Spleen (tissue), 7 donors: ENCODE measurements around the gene RARA.
"Not testable (repeated sequence)": the region's sequence is repeated elsewhere in the genome, so short reads cannot be mapped to it uniquely, and the experiment has no call there.

Source experiments
- CTCF ChIP-seq, 11 experiments: fragments of 200-600 bp in 7 of 11; fragments of 450-650 bp in 4 of 11; sonication (generic) in 4 of 11; IDR thresholded peaks in 8 of 11; conservative IDR thresholded peaks in 3 of 11; 1 replicate in 7 of 11; 2 replicates in 4 of 11; pipeline versions ENCODE4 v1.4.0 to v1.8.0; 2016 to 2021; ENCODE audit warnings: antibody characterized with exemption in 11 of 11, inconsistent platforms in 4 of 11, mild to moderate bottlenecking in 1 of 11
- POLR2A ChIP-seq, 3 donors: fragments of 450-650 bp; IDR thresholded peaks; one replicate each; pipeline ENCODE4 v1.5.1; 2017; ENCODE audit warnings: antibody characterized with exemption in 3 of 3, mild to moderate bottlenecking in 1 of 3
- POLR2AphosphoS5 ChIP-seq, 3 donors: sonication (generic); formaldehyde crosslinking; IDR thresholded peaks; one replicate each; pipeline ENCODE4 v1.5.1; 2017; ENCODE audit warnings: antibody characterized with exemption in 3 of 3
- donor health status: DM: no; HTN: no; CAD: no; lungs with moderate emphysema.
- donor health status: DM: no; HTN: no; CAD: no.
- donor health status: DM: no; HTN: no; CAD: no.

- not testable (repeated sequence) for TF ChIP-seq POLR2A (IDR thresholded peaks at IDR 0.05); CTCF (IDR thresholded peaks at IDR 0.05 in 8 of 11, conservative IDR thresholded peaks at IDR 0.05 in 3 of 11); POLR2AphosphoS5 (IDR thresholded peaks at IDR 0.05)
These were observed 67.6 kb downstream of the RARA start for GRCh38 chr17:40376541-40376940.
